ENCODE results near the gene GPATCH4.

The GPATCH4 gene

DNA sequence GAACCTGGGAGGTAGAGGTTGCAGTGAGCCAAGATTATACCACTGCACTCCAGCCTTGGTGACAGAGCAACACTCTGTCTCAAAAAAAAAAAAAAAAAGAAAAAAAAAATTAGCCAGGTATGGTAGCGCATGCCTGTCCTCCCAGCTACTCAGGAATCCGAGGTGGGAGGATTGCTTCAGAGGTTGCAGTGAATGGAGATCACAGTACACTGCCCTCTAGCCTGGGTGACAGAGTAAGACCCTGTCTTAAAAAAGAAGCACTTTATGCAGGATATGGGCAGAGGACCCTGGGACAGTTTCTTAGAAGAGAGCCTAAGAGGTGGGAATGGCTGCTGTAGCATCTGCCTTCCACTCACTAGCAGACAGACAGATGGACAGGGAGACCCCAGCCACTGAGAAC, 51.9 kb downstream of the GPATCH4 start:
- DNase-seq (ENCODE audit: low read depth, low spot score): no peak

DNA sequence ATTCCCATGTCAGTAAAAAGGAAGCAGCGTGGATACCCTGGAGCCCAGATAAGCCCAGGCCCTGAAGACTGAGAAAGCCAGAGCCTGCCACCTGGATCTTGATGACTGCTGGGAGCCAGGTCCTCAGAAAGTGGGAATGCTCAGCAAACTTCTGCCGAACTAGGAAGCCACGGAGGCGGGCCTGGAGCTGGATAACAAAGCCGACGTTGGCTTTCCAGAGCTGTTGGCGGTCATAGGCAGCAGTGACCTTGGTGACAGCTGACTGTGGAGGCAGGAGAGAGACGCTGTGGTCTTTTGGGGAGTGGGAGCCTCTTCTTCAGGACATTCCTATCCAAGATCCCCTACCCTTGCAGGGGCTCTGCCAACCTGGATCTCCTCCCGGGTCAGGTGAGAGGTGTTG, 53.3 kb downstream of the GPATCH4 start:
- DNase-seq (ENCODE audit: low read depth, low spot score): no peak

DNA sequence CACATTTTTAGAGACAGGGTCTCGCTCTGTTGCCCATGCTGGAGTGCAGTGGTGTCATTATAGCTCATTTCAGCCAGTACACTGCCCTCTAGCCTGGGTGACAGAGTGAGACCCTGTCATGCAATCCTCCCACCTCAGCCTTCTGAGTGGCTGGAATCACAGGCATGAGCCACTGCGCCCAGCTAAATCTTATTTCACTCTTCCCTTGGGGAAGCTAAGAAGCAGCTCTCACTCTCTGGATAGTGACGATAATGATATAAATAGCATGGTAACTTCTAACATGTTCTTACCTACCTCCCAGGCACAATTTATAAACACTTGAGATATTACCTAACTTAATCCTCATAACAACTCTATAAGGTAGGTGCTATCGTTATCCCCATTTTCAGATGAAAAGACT, 53.8 kb downstream of the GPATCH4 start:
- DNase-seq (ENCODE audit: low read depth, low spot score): no peak

DNA sequence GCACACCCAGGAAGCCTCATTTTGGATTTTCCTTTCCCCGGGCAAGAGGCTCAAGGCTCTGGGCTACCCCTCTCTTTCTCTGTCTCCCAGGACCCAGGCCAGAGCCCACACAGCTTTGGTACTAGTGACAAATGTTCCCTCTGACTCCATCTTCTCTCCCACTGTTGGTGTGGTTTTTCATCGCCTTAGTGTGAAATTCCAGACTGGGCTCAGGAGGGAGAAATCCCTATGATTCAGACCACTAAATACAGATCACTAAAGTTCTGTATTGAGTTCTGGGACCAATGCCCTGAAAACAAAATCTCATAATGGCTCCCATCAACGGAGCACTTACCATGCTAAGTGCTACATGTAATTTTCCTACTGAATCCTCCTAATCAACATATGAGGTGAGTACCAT, 55.0 kb downstream of the GPATCH4 start:
- no peak for DNase-seq (ENCODE audit: low read depth, low spot score)

DNA sequence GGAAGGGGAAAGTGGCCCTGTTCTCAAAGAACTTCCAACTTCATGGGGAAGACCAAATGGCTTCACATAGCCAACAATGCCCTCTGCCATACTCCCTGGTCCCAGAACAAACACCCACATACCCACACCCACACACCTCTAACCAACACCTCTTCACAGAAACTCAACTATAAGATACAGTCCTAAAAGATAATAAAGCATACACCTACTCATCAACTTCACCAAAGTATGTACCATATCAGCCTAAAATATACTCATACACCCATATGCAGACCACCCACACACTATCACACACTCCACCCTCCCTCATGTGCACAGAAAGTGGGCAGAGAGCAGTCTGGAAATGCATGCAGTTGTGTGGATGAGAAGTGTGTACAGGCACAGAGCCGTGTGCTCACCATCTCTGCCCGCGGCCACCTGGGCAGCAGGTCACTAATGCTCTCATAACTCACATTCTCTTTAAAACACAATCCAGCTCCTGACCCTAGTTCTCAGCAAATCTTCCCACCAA, 56.6 kb downstream of the GPATCH4 start:
- no peak for DNase-seq (ENCODE audit: low read depth, low spot score)
